T-cell (primary cell): ENCODE measurements around the gene KRT35. TPM values are rescaled to one million over a fixed set of nuclear protein-coding genes. Genes with fewer than 3 reads are reported as not detected.

Experiments used
- ATAC-seq, 4 experiments: fragments of 200-7000 bp in 3 of 4; fragments of 150-1000 bp in 1 of 4; cut with Tn5 transposase; replicated peaks in 1 of 4; 1 replicate in 3 of 4; 2 replicates in 1 of 4; pipeline ENCODE4 v1.10.0; 2021; ENCODE audit warnings: moderate library complexity in 3 of 4, mild to moderate bottlenecking in 2 of 4, moderate number of reproducible peaks in 1 of 4
- CTCF ChIA-PET, 2 donors: fragments of 300-600 bp; sonication (Branson Sonifier 250); formaldehyde crosslinking; loops; one replicate each; lab custom pipeline; 2022; ENCODE audit warnings: antibody characterized with exemption in 2 of 2; lab: Charles Lee
- POLR2A ChIA-PET, 2 donors: fragments of 300-600 bp; sonication (Branson Sonifier 250); formaldehyde crosslinking; loops; one replicate each; lab custom pipeline; 2022; ENCODE audit warnings: antibody characterized with exemption in 2 of 2; lab: Charles Lee
- DNase-seq, 35 experiments: peaks; one replicate each; pipeline versions ENCODE4 v3.0.0 to v3.0.0-alpha.2; 2013 to 2023
- H3K27ac ChIP-seq: one replicate; pipeline ENCODE4 v1.5.1; 2013; ENCODE audit warnings: low read length
- H3K27me3 ChIP-seq, 2 experiments: replicated peaks in 1 of 2; 1 replicate in 1 of 2; 2 replicates in 1 of 2; pipeline versions ENCODE4 v1.6.1 to v1.7.0; 2013; ENCODE audit warnings: low read length in 1 of 2, mixed read lengths in 1 of 2; ENCODE audit not compliant: control insufficient read depth in 2 of 2, insufficient read depth in 2 of 2; ENCODE audit errors: extremely low read depth in 1 of 2
- H3K36me3 ChIP-seq, 2 donors: 1 replicate in 1 of 2; 2 replicates in 1 of 2; pipeline versions ENCODE4 v1.6.1 to v1.7.0; 2013; ENCODE audit warnings: low read length in 1 of 2; ENCODE audit not compliant: control insufficient read depth in 2 of 2, insufficient read depth in 1 of 2; ENCODE audit errors: extremely low read depth in 1 of 2
- H3K4me1 ChIP-seq, 2 experiments: 1 replicate in 1 of 2; 2 replicates in 1 of 2; pipeline versions ENCODE4 v1.6.1 to v1.7.0; 2013; ENCODE audit warnings: low read length in 2 of 2, mixed read lengths in 1 of 2; ENCODE audit not compliant: insufficient read depth in 2 of 2, control insufficient read depth in 1 of 2; ENCODE audit errors: extremely low read depth in 1 of 2
- H3K4me3 ChIP-seq, 2 donors: 1 replicate in 1 of 2; 2 replicates in 1 of 2; pipeline versions ENCODE4 v1.5.1 to v1.7.0; 2013; ENCODE audit warnings: mild to moderate bottlenecking in 2 of 2, low read length in 1 of 2, moderate library complexity in 1 of 2; ENCODE audit not compliant: control insufficient read depth in 1 of 2; ENCODE audit errors: extremely low read depth in 1 of 2
- H3K9me3 ChIP-seq: 2 replicates; pipeline ENCODE4 v1.7.0; 2013
- H3K27ac Mint-ChIP-seq, 2 donors: one replicate each; pipeline ENCODE4 v1.8.0; 2020 to 2021; ENCODE audit warnings: mild to moderate bottlenecking in 2 of 2, mixed read lengths in 2 of 2
- H3K27me3 Mint-ChIP-seq, 2 donors: one replicate each; pipeline ENCODE4 v1.8.0; 2021 to 2022; ENCODE audit warnings: mixed read lengths in 2 of 2
- H3K36me3 Mint-ChIP-seq: one replicate; pipeline ENCODE4 v1.8.0; 2021; ENCODE audit warnings: mixed read lengths
- H3K4me1 Mint-ChIP-seq, 3 donors: one replicate each; pipeline ENCODE4 v1.8.0; 2020 to 2022; ENCODE audit warnings: mixed read lengths in 3 of 3, mild to moderate bottlenecking in 1 of 3
- H3K4me3 Mint-ChIP-seq, 3 donors: one replicate each; pipeline ENCODE4 v1.8.0; 2020 to 2022; ENCODE audit warnings: mild to moderate bottlenecking in 3 of 3, mixed read lengths in 3 of 3, moderate library complexity in 3 of 3
- H3K9me3 Mint-ChIP-seq, 3 donors: one replicate each; pipeline ENCODE4 v1.8.0; 2020 to 2022; ENCODE audit warnings: mixed read lengths in 3 of 3
- whole genome bisulfite sequencing: methylation state at CpG from one replicate; pipeline ENCODE4 v1.1.5; 2013; ENCODE audit warnings: missing lambda C conversion rate; ENCODE audit not compliant: insufficient coverage; 5-methylcytosine and 5-hydroxymethylcytosine counted together
- total RNA-seq, 35 experiments: library from RNA in 6 of 35; stranded (reverse) in 6 of 35; fragments of 120-200 nt in 1 of 35; gene quantifications; one replicate each; pipeline versions ENCODE4 v1.2.1 to v1.2.4 and lab custom pipeline; 2013 to 2026

The KRT35 gene
- total RNA-seq (not detected), total RNA-seq (lab: John Stamatoyannopoulos, UW) (0 reads per million in 29 experiments)
- total RNA-seq (2013), result not detected

GRCh38 chr17:41481036-41481435, at the start of gene KRT35:
TSS of gene KRT35 (minus strand) at chr17:41481151. CDS start at chr17:41481097, 54 bp downstream.
- H3K4me1 ChIP-seq, result no peaks in the 10 kb centered on the region
- no peaks in the 10 kb centered on the region for H3K36me3 Mint-ChIP-seq
- no peaks in the 10 kb centered on the region for H3K9me3 ChIP-seq
- H3K27me3 ChIP-seq, result peaks cover 0 to 10% of the 10 kb centered on the region in 2 experiments
- ChIA-PET POLR2A (no interaction called here), CTCF (no interaction called here)
- H3K9me3 Mint-ChIP-seq, result no peaks in the 10 kb centered on the region
- no peak within 1 kb of the TSS for H3K4me3 Mint-ChIP-seq
- no peak within 1 kb of the TSS for H3K27ac Mint-ChIP-seq
- no peak within 1 kb of the TSS for H3K27ac ChIP-seq
- H3K4me3 ChIP-seq, result no peak within 1 kb of the TSS
- no peaks in the 10 kb centered on the region for H3K4me1 Mint-ChIP-seq
- no peak for DNase-seq
- ATAC-seq, result no peak
- H3K36me3 ChIP-seq, result no peaks in the 10 kb centered on the region
- 86% methylated on average over 1 of the region's 2 CpGs for WGBS
- H3K27me3 Mint-ChIP-seq, result no peaks in the 10 kb centered on the region

- ChIA-PET POLR2A (no interaction called here), CTCF (no interaction called here)
- Histone ChIP-seq H3K27me3 (peaks cover 4 to 64% of the 10 kb centered on the region in 2 experiments), H3K4me1 (peaks cover 0 to 16% of the 10 kb centered on the region in 2 experiments), H3K36me3 (no peaks in the 10 kb centered on the region), H3K27ac (no peak overlapping the region), H3K9me3 (no peaks in the 10 kb centered on the region), H3K4me3 (no peak overlapping the region)
- Mint-ChIP-seq H3K27ac (no peak overlapping the region), H3K4me1 (peaks cover 5 to 18% (median 11%) of the 10 kb centered on the region in 3 donors), H3K4me3 (no peak overlapping the region), H3K27me3 (peaks cover 57 to 69% of the 10 kb centered on the region in 2 donors), H3K9me3 (no peaks in the 10 kb centered on the region), H3K36me3 (no peaks in the 10 kb centered on the region)
- ATAC-seq (no peak), DNase-seq (no peak)
- 100% methylated on average over 1 of the region's 8 CpGs for WGBS
Observed at GRCh38 chr17:41530062-41531048, 49.4 kb upstream of the KRT35 start.

DNA sequence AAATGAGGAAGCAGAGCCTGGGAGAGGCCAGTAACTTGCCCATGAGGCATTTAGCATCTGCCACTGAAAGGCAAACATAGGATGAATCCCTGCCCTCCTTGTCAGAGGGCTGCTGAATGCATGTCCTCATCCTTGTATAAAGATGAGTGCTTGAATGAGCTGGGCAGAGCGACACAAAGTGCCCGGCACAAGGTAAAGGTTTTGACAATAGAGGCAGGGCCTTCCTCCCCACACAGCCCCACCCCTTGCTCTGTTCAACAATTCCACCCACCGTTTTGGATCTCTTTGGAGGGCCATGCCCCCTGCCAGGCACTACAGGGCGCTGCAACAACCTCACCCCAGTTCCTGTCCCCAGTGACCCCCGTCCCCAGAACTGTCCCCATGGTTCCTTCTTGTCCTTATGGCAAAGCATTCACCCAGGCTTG, 48.6 kb upstream of the KRT35 start:
- H3K27ac Mint-ChIP-seq, result no peak overlapping the region
- ATAC-seq, result no peak
- H3K4me3 ChIP-seq, result no peak overlapping the region
- ChIA-PET CTCF (no interaction called here), POLR2A (no interaction called here)
- H3K36me3 Mint-ChIP-seq, result no peaks in the 10 kb centered on the region
- no peaks in the 10 kb centered on the region for H3K9me3 ChIP-seq
- no peak for DNase-seq
- H3K4me3 Mint-ChIP-seq, result peak overlapping the region in 1 of 3 donors; percentile 70
- H3K27ac ChIP-seq, result no peak overlapping the region
- peaks cover 4 to 65% of the 10 kb centered on the region in 2 experiments for H3K27me3 ChIP-seq
- H3K36me3 ChIP-seq, result no peaks in the 10 kb centered on the region
- 33% methylated on average over 1 of the region's 5 CpGs for WGBS
- H3K9me3 Mint-ChIP-seq, result no peaks in the 10 kb centered on the region
- peaks cover 53 to 61% of the 10 kb centered on the region in 2 donors for H3K27me3 Mint-ChIP-seq
- peaks cover 5 to 18% (median 11%) of the 10 kb centered on the region in 3 donors for H3K4me1 Mint-ChIP-seq
- peaks cover 0 to 16% of the 10 kb centered on the region in 2 experiments for H3K4me1 ChIP-seq

GRCh38 chr17:41528959-41529353, 48.0 kb upstream of the KRT35 start:
- ChIA-PET POLR2A (no interaction called here), CTCF (no interaction called here)
- H3K27me3 ChIP-seq, result peaks cover 4 to 70% of the 10 kb centered on the region in 2 experiments
- Mint-ChIP-seq H3K9me3 (no peaks in the 10 kb centered on the region), H3K27ac (no peak overlapping the region), H3K27me3 (peaks cover 53 to 61% of the 10 kb centered on the region in 2 donors), H3K4me3 (peak overlapping the region; percentile 28 to 70 (median 34)), H3K36me3 (no peaks in the 10 kb centered on the region), H3K4me1 (peaks cover 5 to 18% (median 11%) of the 10 kb centered on the region in 3 donors)
- ATAC-seq (no peak), DNase-seq (no peak)
- no peaks in the 10 kb centered on the region for H3K36me3 ChIP-seq
- H3K4me3 ChIP-seq, result no peak overlapping the region
- H3K27ac ChIP-seq, result no peak overlapping the region
- 37% methylated on average over 10 of the region's 10 CpGs for WGBS
- H3K4me1 ChIP-seq, result peaks cover 0 to 16% of the 10 kb centered on the region in 2 experiments
- H3K9me3 ChIP-seq, result no peaks in the 10 kb centered on the region

GRCh38 chr17:41527063-41528023, 46.4 kb upstream of the KRT35 start:
- CTCF ChIA-PET, result no interaction called here
- no peak overlapping the region for H3K27ac Mint-ChIP-seq
- Histone ChIP-seq H3K4me1 (peaks cover 0 to 16% of the 10 kb centered on the region in 2 experiments), H3K27ac (no peak overlapping the region), H3K36me3 (no peaks in the 10 kb centered on the region), H3K4me3 (peak overlapping the region in 1 of 2 donors; percentile 15), H3K9me3 (no peaks in the 10 kb centered on the region), H3K27me3 (peaks cover 4 to 69% of the 10 kb centered on the region in 2 experiments)
- peak in 3 of 35 experiments; percentile 16 to 17 (median 17) for DNase-seq
- peak in 3 of 4 experiments; percentile 31 to 65 (median 61) for ATAC-seq
- H3K9me3 Mint-ChIP-seq, result no peaks in the 10 kb centered on the region
- 8% methylated on average over 57 of the region's 62 CpGs for WGBS
- H3K27me3 Mint-ChIP-seq, result peaks cover 44 to 54% of the 10 kb centered on the region in 2 donors
- H3K36me3 Mint-ChIP-seq, result no peaks in the 10 kb centered on the region
- H3K4me1 Mint-ChIP-seq, result peaks cover 5 to 18% (median 11%) of the 10 kb centered on the region in 3 donors
- H3K4me3 Mint-ChIP-seq, result peak overlapping the region; percentile 43 to 70 (median 52)
- POLR2A ChIA-PET, result no interaction called here

GRCh38 chr17:41524261-41524660, 43.3 kb upstream of the KRT35 start:
- Mint-ChIP-seq H3K4me1 (peaks cover 5 to 16% (median 10%) of the 10 kb centered on the region in 3 donors), H3K9me3 (no peaks in the 10 kb centered on the region), H3K4me3 (no peak overlapping the region), H3K36me3 (no peaks in the 10 kb centered on the region), H3K27ac (no peak overlapping the region), H3K27me3 (peaks cover 22 to 30% of the 10 kb centered on the region in 2 donors)
- CTCF ChIA-PET, result no interaction called here
- ATAC-seq (no peak), DNase-seq (no peak)
- H3K27ac ChIP-seq, result no peak overlapping the region
- no peaks in the 10 kb centered on the region for H3K9me3 ChIP-seq
- no peaks in the 10 kb centered on the region for H3K36me3 ChIP-seq
- H3K4me1 ChIP-seq, result peaks cover 0 to 16% of the 10 kb centered on the region in 2 experiments
- peaks cover 0 to 65% of the 10 kb centered on the region in 2 experiments for H3K27me3 ChIP-seq
- H3K4me3 ChIP-seq, result no peak overlapping the region
- WGBS, result 94% methylated on average over 9 of the region's 11 CpGs
- POLR2A ChIA-PET, result no interaction called here
